HepG2 (cell line): ENCODE results near the gene ALCAM. TPM values are rescaled to one million over a fixed set of nuclear protein-coding genes. Genes with fewer than 3 reads are reported as not detected.

Experiments used
- CHD4 ChIP-seq: fragments of 200-600 bp; sonication (generic); IDR thresholded peaks from 2 replicates; pipeline ENCODE4 v1.7.0; 2017; ENCODE audit warnings: mild to moderate bottlenecking, low read length, borderline replicate concordance
- GATAD1 ChIP-seq: IDR thresholded peaks from 2 replicates; pipeline ENCODE4 v1.6.1; 2016; ENCODE audit warnings: missing genetic modification reagents, missing compliant biosample characterization
- HNF4A ChIP-seq: sonication (generic); formaldehyde crosslinking; IDR thresholded peaks from 2 replicates; pipeline ENCODE4 v1.4.0; 2020; ENCODE audit warnings: missing genetic modification reagents
- HNRNPL ChIP-seq: fragments of 200-400 bp; formaldehyde crosslinking; IDR thresholded peaks from 2 replicates; pipeline ENCODE4 v1.6.1; 2017; ENCODE audit warnings: mild to moderate bottlenecking, low read depth, low read length
- IRF2 ChIP-seq: IDR thresholded peaks from 2 replicates; pipeline ENCODE4 v1.6.1; 2018; ENCODE audit warnings: missing genetic modification reagents, missing compliant biosample characterization
- KDM2A ChIP-seq: sonication (generic); formaldehyde crosslinking; IDR thresholded peaks from 2 replicates; pipeline ENCODE4 v1.4.0; 2020; ENCODE audit warnings: low read depth, missing genetic modification reagents, borderline replicate concordance
- NFE2 ChIP-seq: sonication (generic); formaldehyde crosslinking; IDR thresholded peaks from 2 replicates; pipeline ENCODE4 v1.4.0; 2020; ENCODE audit warnings: missing genetic modification reagents
- NFRKB ChIP-seq: fragments of 450-650 bp; IDR thresholded peaks from 2 replicates; pipeline ENCODE4 v1.6.1; 2017
- POLR2AphosphoS5 ChIP-seq: IDR thresholded peaks from 2 replicates; pipeline ENCODE4 v1.6.1; 2012; ENCODE audit warnings: low read depth, low read length
- YEATS4 ChIP-seq: sonication (generic); formaldehyde crosslinking; IDR thresholded peaks from 2 replicates; pipeline ENCODE4 v1.4.0; 2020; ENCODE audit warnings: missing genetic modification reagents, borderline replicate concordance
- YY1 ChIP-seq: IDR thresholded peaks from 2 replicates; pipeline ENCODE4 v1.6.1; 2011; ENCODE audit warnings: low read length, low read depth, moderate library complexity, mild to moderate bottlenecking; ENCODE audit not compliant: insufficient read depth, insufficient replicate concordance
- ZNF101 ChIP-seq: sonication (generic); formaldehyde crosslinking; IDR thresholded peaks from 2 replicates; pipeline ENCODE4 v1.4.0; 2020; ENCODE audit warnings: mild to moderate bottlenecking, low read depth, missing genetic modification reagents, borderline replicate concordance
- ZNF331 ChIP-seq: sonication (generic); formaldehyde crosslinking; IDR thresholded peaks from 2 replicates; pipeline ENCODE4 v1.4.0; 2020; ENCODE audit warnings: missing genetic modification reagents
- ZNF557 ChIP-seq: sonication (generic); formaldehyde crosslinking; IDR thresholded peaks from 2 replicates; pipeline ENCODE4 v1.4.0; 2020; ENCODE audit warnings: missing genetic modification reagents
- ZNF710 ChIP-seq: sonication (generic); formaldehyde crosslinking; IDR thresholded peaks from 2 replicates; pipeline ENCODE4 v1.5.0; 2020; ENCODE audit warnings: mild to moderate bottlenecking, missing genetic modification reagents, borderline replicate concordance
- ZNF841 ChIP-seq: sonication (generic); formaldehyde crosslinking; IDR thresholded peaks from 2 replicates; pipeline ENCODE4 v1.8.1; 2023; ENCODE audit warnings: missing genetic modification reagents, borderline replicate concordance
- polyA plus RNA-seq, 8 experiments: library from polyadenylated mRNA; depleted of rRNA in 3 of 8; stranded (reverse) in 7 of 8; unstranded in 1 of 8; fragments of >200 nt; fragmentation: Illumina TruSeq in 4 of 8; extraction: Trizol in 4 of 8; gene quantifications; 2 replicates each; pipeline versions ENCODE4 v1.2.1 to v1.2.3, GENCODE V29; 2011 to 2016; ENCODE audit warnings: low read depth in 4 of 8, missing spikeins in 1 of 8, mixed read lengths in 1 of 8; ENCODE audit not compliant: insufficient read depth in 1 of 8
- total RNA-seq, 5 experiments: library from RNA; depleted of rRNA; stranded (reverse); fragments of >200 nt; fragmentation: Illumina TruSeq; extraction: Trizol; gene quantifications; 2 replicates each; pipeline ENCODE4 v1.2.3, GENCODE V29; 2016; ENCODE audit warnings: low read depth in 1 of 5
- TF ChIP-seq, protein P1 (sequence below): sonication (generic); formaldehyde crosslinking; IDR thresholded peaks from 2 replicates; pipeline ENCODE4 v1.8.1; 2023; ENCODE audit warnings: mild to moderate bottlenecking, missing genetic modification reagents, borderline replicate concordance
- TF ChIP-seq, protein P2 (sequence below): sonication (generic); formaldehyde crosslinking; IDR thresholded peaks from 2 replicates; pipeline ENCODE4 v1.8.1; 2022; ENCODE audit warnings: low read depth, mild to moderate bottlenecking, missing genetic modification reagents
- TF ChIP-seq, protein P3 (sequence below): sonication (generic); formaldehyde crosslinking; IDR thresholded peaks from 2 replicates; pipeline ENCODE4 v1.4.0; 2020; ENCODE audit warnings: mild to moderate bottlenecking, low read depth, missing genetic modification reagents

Gene ALCAM
- total and polyA plus RNA-seq, 2 of the 13 experiments (the other 11 are each of a cell fraction or from before 2014, with no cell fraction given): 26.0 to 33.1 TPM

DNA sequence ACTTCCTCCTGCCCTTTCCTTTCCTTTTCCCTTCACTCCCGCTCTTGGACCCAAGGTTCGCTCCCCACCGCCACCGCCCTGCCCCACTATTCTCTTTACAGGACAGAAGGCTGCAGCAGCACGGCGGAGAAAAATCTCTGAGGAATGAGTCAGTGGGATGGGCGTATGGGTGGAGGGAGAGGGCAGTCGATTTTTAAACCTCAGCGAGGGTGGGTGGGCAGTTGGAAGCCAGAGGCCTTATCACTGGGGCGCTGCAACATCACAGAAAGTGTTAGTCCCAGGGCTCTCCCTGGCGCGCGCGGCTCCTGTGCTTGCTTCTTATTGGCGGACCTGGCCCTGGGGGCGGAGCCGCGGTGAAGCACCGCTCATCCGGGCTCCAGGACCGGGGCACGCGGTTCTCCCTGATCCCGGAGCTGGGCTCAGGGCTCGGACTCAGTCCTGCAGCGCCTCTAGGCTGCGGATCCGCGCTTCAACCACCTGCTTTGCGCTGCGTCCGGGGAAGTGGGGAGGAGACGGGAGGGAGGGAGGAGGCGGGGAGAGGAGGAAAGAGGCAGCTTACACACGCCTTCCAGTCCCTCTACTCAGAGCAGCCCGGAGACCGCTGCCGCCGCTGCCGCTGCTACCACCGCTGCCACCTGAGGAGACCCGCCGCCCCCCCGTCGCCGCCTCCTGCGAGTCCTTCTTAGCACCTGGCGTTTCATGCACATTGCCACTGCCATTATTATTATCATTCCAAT is at the start of gene ALCAM (continued):
- no peak for TF ChIP-seq CHD4
- TF ChIP-seq YY1: peak; percentile 62
- peak; percentile 40 for TF ChIP-seq POLR2AphosphoS5
- 0 out of 2 replicates have a peak, but pooled peaks have one; percentile 45 for TF ChIP-seq ZNF101 (CRISPR knock-in tag)
- TF ChIP-seq ZNF557 (CRISPR knock-in tag): 0 out of 2 replicates have a peak, but pooled peaks have one; percentile 27
- no peak for TF ChIP-seq NFRKB
- TF ChIP-seq KDM2A: peak; percentile 84
- TF ChIP-seq, protein P1, sequence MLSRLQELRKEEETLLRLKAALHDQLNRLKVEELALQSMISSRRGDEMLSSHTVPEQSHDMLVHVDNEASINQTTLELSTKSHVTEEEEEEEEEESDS: peak; percentile 71; the same call in 1 of the 2 replicates
- TF ChIP-seq IRF2 (CRISPR knock-in tag): peak; percentile 64; the same call in 1 of the 2 replicates
- TF ChIP-seq, protein P2, sequence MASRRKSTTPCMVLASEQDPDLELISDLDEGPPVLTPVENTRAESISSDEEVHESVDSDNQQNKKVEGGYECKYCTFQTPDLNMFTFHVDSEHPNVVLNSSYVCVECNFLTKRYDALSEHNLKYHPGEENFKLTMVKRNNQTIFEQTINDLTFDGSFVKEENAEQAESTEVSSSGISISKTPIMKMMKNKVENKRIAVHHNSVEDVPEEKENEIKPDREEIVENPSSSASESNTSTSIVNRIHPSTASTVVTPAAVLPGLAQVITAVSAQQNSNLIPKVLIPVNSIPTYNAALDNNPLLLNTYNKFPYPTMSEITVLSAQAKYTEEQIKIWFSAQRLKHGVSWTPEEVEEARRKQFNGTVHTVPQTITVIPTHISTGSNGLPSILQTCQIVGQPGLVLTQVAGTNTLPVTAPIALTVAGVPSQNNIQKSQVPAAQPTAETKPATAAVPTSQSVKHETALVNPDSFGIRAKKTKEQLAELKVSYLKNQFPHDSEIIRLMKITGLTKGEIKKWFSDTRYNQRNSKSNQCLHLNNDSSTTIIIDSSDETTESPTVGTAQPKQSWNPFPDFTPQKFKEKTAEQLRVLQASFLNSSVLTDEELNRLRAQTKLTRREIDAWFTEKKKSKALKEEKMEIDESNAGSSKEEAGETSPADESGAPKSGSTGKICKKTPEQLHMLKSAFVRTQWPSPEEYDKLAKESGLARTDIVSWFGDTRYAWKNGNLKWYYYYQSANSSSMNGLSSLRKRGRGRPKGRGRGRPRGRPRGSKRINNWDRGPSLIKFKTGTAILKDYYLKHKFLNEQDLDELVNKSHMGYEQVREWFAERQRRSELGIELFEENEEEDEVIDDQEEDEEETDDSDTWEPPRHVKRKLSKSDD (CRISPR knock-in tag): peak; percentile 66; the same call in 1 of the 2 replicates
- no peak for TF ChIP-seq NFE2 (CRISPR knock-in tag)
- peak; percentile 83 for TF ChIP-seq ZNF331 (CRISPR knock-in tag)
- no peak for TF ChIP-seq ZNF841 (CRISPR knock-in tag)
- TF ChIP-seq, protein P3, sequence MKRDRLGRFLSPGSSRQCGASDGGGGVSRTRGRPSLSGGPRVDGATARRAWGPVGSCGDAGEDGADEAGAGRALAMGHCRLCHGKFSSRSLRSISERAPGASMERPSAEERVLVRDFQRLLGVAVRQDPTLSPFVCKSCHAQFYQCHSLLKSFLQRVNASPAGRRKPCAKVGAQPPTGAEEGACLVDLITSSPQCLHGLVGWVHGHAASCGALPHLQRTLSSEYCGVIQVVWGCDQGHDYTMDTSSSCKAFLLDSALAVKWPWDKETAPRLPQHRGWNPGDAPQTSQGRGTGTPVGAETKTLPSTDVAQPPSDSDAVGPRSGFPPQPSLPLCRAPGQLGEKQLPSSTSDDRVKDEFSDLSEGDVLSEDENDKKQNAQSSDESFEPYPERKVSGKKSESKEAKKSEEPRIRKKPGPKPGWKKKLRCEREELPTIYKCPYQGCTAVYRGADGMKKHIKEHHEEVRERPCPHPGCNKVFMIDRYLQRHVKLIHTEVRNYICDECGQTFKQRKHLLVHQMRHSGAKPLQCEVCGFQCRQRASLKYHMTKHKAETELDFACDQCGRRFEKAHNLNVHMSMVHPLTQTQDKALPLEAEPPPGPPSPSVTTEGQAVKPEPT: peak; percentile 55
- peak; percentile 67 for TF ChIP-seq GATAD1
- peak; percentile 50; the same call in 1 of the 2 replicates for TF ChIP-seq HNRNPL
- no peak for TF ChIP-seq ZNF710 (CRISPR knock-in tag)
- peak; percentile 22; the same call in 1 of the 2 replicates for TF ChIP-seq HNF4A (CRISPR knock-in tag)
- peak; percentile 68 for TF ChIP-seq YEATS4
